ENCODE results near the gene PLEK. TPM values are rescaled to one million over a fixed set of nuclear protein-coding genes. Genes with fewer than 3 reads are reported as not detected.

PLEK gene
- total and polyA plus RNA-seq, 3 donors from 2014 or later, result 1.7 to 9.2 (median 2.4) TPM

- Histone ChIP-seq H3K36me3 (ENCODE audit: low read depth, missing control alignments) (no peaks in the 10 kb centered on the region), H3K4me1 (no peaks in the 10 kb centered on the region), H3K27me3 (no peaks in the 10 kb centered on the region), H3K4me3 (no peak overlapping the region), H3K27ac (no peak overlapping the region), H3K9me3 (no peaks in the 10 kb centered on the region)
- TF ChIP-seq CTCF (IDR thresholded peaks at IDR 0.05) (no peak), POLR2A (IDR thresholded peaks at IDR 0.05) (no peak)
- DNase-seq, result no peak
- intact Hi-C loops (cut with DNase I; ENCODE audit: low total_unique reads), result no loop called here
- 77 to 80% methylated on average over 2 of the region's 2 CpGs for WGBS, 2 donors
These were observed 34.4 kb upstream of the PLEK start for GRCh38 chr2:68330691-68331090.

- H3K36me3 ChIP-seq (ENCODE audit: low read depth, missing control alignments), result no peaks in the 10 kb centered on the region
- no peaks in the 10 kb centered on the region for H3K4me1 ChIP-seq
- intact Hi-C loops (cut with DNase I; ENCODE audit: low total_unique reads), result no loop called here
- no peaks in the 10 kb centered on the region for H3K9me3 ChIP-seq
- DNase-seq, result no peak
- H3K4me3 ChIP-seq, result no peak overlapping the region
- WGBS, 2 donors, result 65 to 90% methylated on average over 8 of the region's 8 CpGs
- H3K27me3 ChIP-seq, result no peaks in the 10 kb centered on the region
- no peak overlapping the region for H3K27ac ChIP-seq
- no peak for TF ChIP-seq POLR2A (IDR thresholded peaks at IDR 0.05)
- no peak for TF ChIP-seq CTCF (IDR thresholded peaks at IDR 0.05)
These were observed 32.1 kb upstream of the PLEK start for GRCh38 chr2:68333009-68333408.

- Histone ChIP-seq H3K36me3 (ENCODE audit: low read depth, missing control alignments) (no peaks in the 10 kb centered on the region), H3K4me3 (no peak overlapping the region), H3K4me1 (no peaks in the 10 kb centered on the region), H3K27me3 (no peaks in the 10 kb centered on the region), H3K9me3 (no peaks in the 10 kb centered on the region), H3K27ac (no peak overlapping the region)
- intact Hi-C loops (cut with DNase I; ENCODE audit: low total_unique reads), result no loop called here
- TF ChIP-seq POLR2A (IDR thresholded peaks at IDR 0.05) (no peak), CTCF (IDR thresholded peaks at IDR 0.05) (no peak)
- DNase-seq, result no peak
- 63% methylated on average over 3 of the region's 3 CpGs for WGBS, 2 donors
These were observed 31.2 kb upstream of the PLEK start for GRCh38 chr2:68333931-68334330.

GRCh38 chr2:68336192-68336591 is 28.9 kb upstream of the PLEK start:
- WGBS, 2 donors, result 88 to 89% methylated on average over 1 of the region's 1 CpG
- no peak overlapping the region for H3K27ac ChIP-seq
- no peaks in the 10 kb centered on the region for H3K4me1 ChIP-seq
- intact Hi-C loops (cut with DNase I; ENCODE audit: low total_unique reads), result no loop called here
- H3K4me3 ChIP-seq, result no peak overlapping the region
- no peaks in the 10 kb centered on the region for H3K9me3 ChIP-seq
- no peak for DNase-seq
- no peaks in the 10 kb centered on the region for H3K27me3 ChIP-seq
- TF ChIP-seq CTCF (IDR thresholded peaks at IDR 0.05) (no peak), POLR2A (IDR thresholded peaks at IDR 0.05) (no peak)
- H3K36me3 ChIP-seq (ENCODE audit: low read depth, missing control alignments), result no peaks in the 10 kb centered on the region

- Histone ChIP-seq H3K27me3 (no peaks in the 10 kb centered on the region), H3K9me3 (no peaks in the 10 kb centered on the region), H3K27ac (no peak overlapping the region), H3K36me3 (ENCODE audit: low read depth, missing control alignments) (no peaks in the 10 kb centered on the region), H3K4me3 (no peak overlapping the region), H3K4me1 (no peaks in the 10 kb centered on the region)
- TF ChIP-seq POLR2A (IDR thresholded peaks at IDR 0.05) (no peak), CTCF (IDR thresholded peaks at IDR 0.05) (no peak)
- 53 to 61% methylated on average over 5 of the region's 5 CpGs for WGBS, 2 donors
- intact Hi-C loops (cut with DNase I; ENCODE audit: low total_unique reads), result no loop called here
- no peak for DNase-seq
These were observed 24.6 kb upstream of the PLEK start for GRCh38 chr2:68340226-68341061.
